Common myeloid progenitor, CD34-positive (primary cell): ENCODE data around the gene NEK9.
"Not testable (repeated sequence)": the region's sequence is repeated elsewhere in the genome, so short reads cannot be mapped to it uniquely, and the experiment has no call there.

Source experiments
- CTCF ChIA-PET: fragments of 350-600 bp; sonication (Branson Sonifier 250); formaldehyde crosslinking; loops from one replicate; lab custom pipeline; 2021; ENCODE audit warnings: antibody characterized with exemption; lab: Charles Lee
- POLR2A ChIA-PET: fragments of 350-600 bp; sonication (Branson Sonifier 250); formaldehyde crosslinking; loops from one replicate; lab custom pipeline; 2021; ENCODE audit warnings: antibody characterized with exemption; lab: Charles Lee
- DNase-seq, 3 donors: peaks; one replicate each; pipeline versions ENCODE4 v3.0.0 to v3.0.0-alpha.2; 2013
- H3K27ac ChIP-seq, 2 experiments: 1 replicate in 1 of 2; 2 replicates in 1 of 2; pipeline ENCODE4 v1.7.0; 2013; ENCODE audit warnings: inconsistent platforms in 2 of 2, low read length in 2 of 2, mild to moderate bottlenecking in 2 of 2, low read depth in 1 of 2, moderate library complexity in 1 of 2; ENCODE audit not compliant: severe bottlenecking in 2 of 2, insufficient read depth in 1 of 2, poor library complexity in 1 of 2
- H3K27me3 ChIP-seq, 5 experiments: replicated peaks in 2 of 5; 1 replicate in 3 of 5; 2 replicates in 2 of 5; pipeline versions ENCODE4 v1.6.1 to v1.7.0; 2013; ENCODE audit warnings: low read length in 4 of 5, mild to moderate bottlenecking in 2 of 5, moderate library complexity in 2 of 5, inconsistent platforms in 1 of 5; ENCODE audit not compliant: insufficient read depth in 5 of 5, control insufficient read depth in 4 of 5
- H3K36me3 ChIP-seq, 4 experiments: 1 replicate in 2 of 4; 2 replicates in 2 of 4; pipeline versions ENCODE4 v1.6.1 to v1.7.0; 2013; ENCODE audit warnings: low read length in 3 of 4, control low read depth in 1 of 4, mild to moderate bottlenecking in 1 of 4; ENCODE audit not compliant: control insufficient read depth in 4 of 4, insufficient read depth in 4 of 4
- H3K4me1 ChIP-seq, 4 experiments: 1 replicate in 3 of 4; 2 replicates in 1 of 4; pipeline versions ENCODE4 v1.6.1 to v1.7.1; 2013; ENCODE audit warnings: low read length in 3 of 4, mild to moderate bottlenecking in 3 of 4, control low read depth in 1 of 4, inconsistent platforms in 1 of 4, moderate library complexity in 1 of 4; ENCODE audit not compliant: control insufficient read depth in 4 of 4, insufficient read depth in 4 of 4; ENCODE audit errors: control extremely low read depth in 1 of 4
- H3K4me3 ChIP-seq, 7 experiments: 1 replicate in 4 of 7; 2 replicates in 3 of 7; pipeline versions ENCODE4 v1.5.1 to v1.7.0; 2013; ENCODE audit warnings: mild to moderate bottlenecking in 7 of 7, low read length in 6 of 7, moderate library complexity in 6 of 7, inconsistent platforms in 2 of 7, low read depth in 2 of 7, control low read depth in 1 of 7; ENCODE audit not compliant: insufficient read depth in 4 of 7, control insufficient read depth in 1 of 7; ENCODE audit errors: extremely low read depth in 1 of 7
- H3K9me3 ChIP-seq, 5 experiments: 1 replicate in 4 of 5; 2 replicates in 1 of 5; pipeline versions ENCODE4 v1.6.1 to v1.7.1; 2013; ENCODE audit warnings: low read length in 4 of 5, mild to moderate bottlenecking in 2 of 5, inconsistent platforms in 1 of 5, low read depth in 1 of 5, moderate library complexity in 1 of 5; ENCODE audit not compliant: control insufficient read depth in 4 of 5, insufficient read depth in 2 of 5; ENCODE audit errors: control extremely low read depth in 1 of 5
- WGBS: methylation state at CpG from one replicate; pipeline ENCODE4 v1.1.5; 2013; ENCODE audit not compliant: insufficient coverage; 5-methylcytosine and 5-hydroxymethylcytosine counted together

NEK9 gene

DNA sequence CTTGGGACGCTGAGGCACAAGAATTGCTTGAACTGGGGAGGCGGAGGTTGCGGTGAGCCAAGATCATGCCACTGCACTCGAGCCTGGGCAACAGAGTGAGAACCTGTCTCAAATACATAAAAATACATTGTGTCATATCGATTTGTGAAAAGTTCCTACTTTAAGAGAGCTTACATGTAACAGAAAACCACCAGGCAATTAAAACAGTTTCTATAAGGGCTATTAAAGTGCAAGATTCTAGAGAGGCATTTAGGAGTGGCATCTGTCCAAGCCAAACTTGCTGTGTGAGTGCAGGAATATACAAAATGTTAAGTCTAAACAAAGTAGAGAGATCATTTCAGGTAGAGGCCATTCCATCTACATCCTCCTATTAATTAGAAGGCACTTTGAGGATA is 1.7 kb upstream of the NEK9 start:
- DNase-seq, result no peak
- H3K27me3 ChIP-seq, result no peaks in the 10 kb centered on the region
- 96% methylated on average over 3 of the region's 5 CpGs for WGBS
- H3K9me3 ChIP-seq, result no peaks in the 10 kb centered on the region
- CTCF ChIA-PET, result interaction anchor here (0.6 to 10.0 kb wide), 4 partner anchors 9 to 175 kb away, joined by 3 to 210 read pairs (median 5); no protein-coding TSS in a partner anchor
- no peak overlapping the region for H3K27ac ChIP-seq
- peaks cover 0 to 8% (median 4%) of the 10 kb centered on the region in 4 experiments for H3K36me3 ChIP-seq
- no peak overlapping the region for H3K4me3 ChIP-seq
- POLR2A ChIA-PET, result no interaction called here
- peaks cover 8 to 52% (median 33%) of the 10 kb centered on the region in 4 experiments for H3K4me1 ChIP-seq

DNA sequence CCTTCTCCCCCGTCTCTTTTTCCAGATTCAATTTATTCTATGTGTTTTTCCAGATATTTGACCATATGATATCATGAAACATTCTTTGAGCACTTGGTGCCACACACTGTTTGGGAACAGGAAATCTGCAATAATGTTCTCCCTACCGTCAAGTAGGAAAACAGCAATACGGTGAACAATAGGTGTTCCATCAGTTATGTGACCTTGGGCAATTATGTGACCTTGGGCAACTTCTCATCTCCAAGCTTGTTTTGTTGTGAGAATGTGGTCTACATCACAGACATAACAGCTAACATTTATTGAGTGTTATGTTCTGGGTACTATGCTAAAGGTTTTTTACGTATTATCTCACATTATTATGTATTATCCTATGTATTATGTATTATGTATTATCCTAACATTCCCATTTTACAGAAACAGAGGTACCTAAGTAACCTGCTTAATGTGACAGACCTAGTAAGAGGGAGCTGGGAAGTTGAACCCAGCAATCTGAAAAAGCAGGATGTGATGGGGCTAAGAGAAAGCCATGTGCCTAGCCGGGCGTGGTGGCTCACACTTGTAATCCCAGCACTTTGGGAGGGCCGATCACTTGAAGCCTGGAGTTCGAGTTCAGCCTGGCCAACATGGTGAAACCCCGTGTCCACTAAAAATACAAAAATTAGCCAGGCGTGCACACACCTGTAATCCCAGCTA is 1.2 kb upstream of the NEK9 start:
- no peak for DNase-seq
- H3K9me3 ChIP-seq, result no peaks in the 10 kb centered on the region
- peaks cover 0 to 4% (median 0%) of the 10 kb centered on the region in 4 experiments for H3K36me3 ChIP-seq
- no peaks in the 10 kb centered on the region for H3K27me3 ChIP-seq
- ChIA-PET POLR2A (no interaction called here), CTCF (interaction anchor here (0.6 to 10.0 kb wide), 6 partner anchors 9 to 399 kb away, joined by 3 to 210 read pairs (median 4); no protein-coding TSS in a partner anchor)
- peak overlapping the region in 5 of 7 experiments; percentile 78 to 94 (median 83) for H3K4me3 ChIP-seq
- peaks cover 9 to 55% (median 35%) of the 10 kb centered on the region in 4 experiments for H3K4me1 ChIP-seq
- no peak overlapping the region for H3K27ac ChIP-seq
- WGBS, result 89% methylated on average over 8 of the region's 10 CpGs

DNA sequence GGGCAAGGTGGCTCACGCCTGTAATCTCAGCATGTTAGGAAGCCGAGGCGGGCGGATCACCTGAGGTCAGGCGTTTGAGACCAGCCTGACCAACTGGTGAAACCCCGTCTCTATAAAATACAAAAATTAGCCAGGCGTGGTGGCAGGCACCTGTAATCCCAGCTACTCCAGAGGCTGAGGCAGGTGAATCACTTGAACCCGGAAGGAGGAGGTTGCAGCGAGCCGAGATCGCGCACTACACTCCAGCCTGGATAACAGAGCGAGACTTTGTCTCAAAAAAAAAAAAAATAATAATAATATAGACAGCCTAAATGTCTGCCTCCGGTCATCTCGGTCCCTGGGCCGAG is 599 bp upstream of the NEK9 start:
- CTCF ChIA-PET, result interaction anchor here (1.1 to 10.0 kb wide), 4 partner anchors 12 to 399 kb away, joined by 3 to 210 read pairs (median 5); no protein-coding TSS in a partner anchor

GRCh38 chr14:75126121-75126544 is 715 bp downstream of the NEK9 start:
- peaks cover 9 to 60% (median 38%) of the 10 kb centered on the region in 4 experiments for H3K4me1 ChIP-seq
- ChIA-PET POLR2A (interaction anchor here (1.2 to 1.4 kb wide), 2 partner anchors 15 to 168 kb away, joined by 3 to 5 read pairs; no protein-coding TSS in a partner anchor), CTCF (interaction anchor here (1.0 to 10.0 kb wide), 5 partner anchors 10 to 366 kb away, joined by 3 to 210 read pairs (median 4); no protein-coding TSS in a partner anchor)
- WGBS, result 0% methylated on average over 1 of the region's 6 CpGs
- no peaks in the 10 kb centered on the region for H3K9me3 ChIP-seq
- H3K4me3 ChIP-seq, result peak overlapping the region; percentile 34 to 94 (median 80)
- no peaks in the 10 kb centered on the region for H3K36me3 ChIP-seq
- peak in 1 of 3 donors; percentile 51 for DNase-seq
- H3K27ac ChIP-seq, result peak overlapping the region; percentile 82 to 89
- H3K27me3 ChIP-seq, result no peaks in the 10 kb centered on the region

More for the DNA sequence above, 599 bp upstream of the NEK9 start:
- H3K27ac ChIP-seq, result peak overlapping the region; percentile 82 to 89
- 48% methylated on average over 10 of the region's 16 CpGs for WGBS
- POLR2A ChIA-PET, result interaction anchor here (0.8 to 1.0 kb wide), 2 partner anchors 12 to 83 kb away, joined by 3 read pairs; no protein-coding TSS in a partner anchor
- H3K36me3 ChIP-seq, DNase-seq, H3K27me3 ChIP-seq, H3K9me3 ChIP-seq: not testable (repeated sequence)
- H3K4me1 ChIP-seq, result peaks cover 9 to 53% (median 35%) of the 10 kb centered on the region in 4 experiments
- peak overlapping the region in 6 of 7 experiments; percentile 69 to 94 (median 82) for H3K4me3 ChIP-seq

- POLR2A ChIA-PET, result interaction anchor here (1.4 kb wide), 1 partner anchor 168 kb away, joined by 3 read pairs; no protein-coding TSS in a partner anchor
- Histone ChIP-seq H3K27ac (peak overlapping the region in 1 of 2 experiments; percentile 89), H3K4me1 (peaks cover 14 to 65% (median 42%) of the 10 kb centered on the region in 4 experiments), H3K36me3 (no peaks in the 10 kb centered on the region), H3K4me3 (peak overlapping the region in 4 of 7 experiments; percentile 20 to 94 (median 76)), H3K27me3 (no peaks in the 10 kb centered on the region), H3K9me3 (no peaks in the 10 kb centered on the region)
- CTCF ChIA-PET, result interaction anchor here (1.0 to 10.0 kb wide), 4 partner anchors 10 to 367 kb away, joined by 3 to 210 read pairs (median 4); no protein-coding TSS in a partner anchor
- DNase-seq, result peak in 1 of 3 donors; percentile 43
- 53% methylated on average over 1 of the region's 5 CpGs for WGBS
Observed at GRCh38 chr14:75125617-75126016, 1.2 kb downstream of the NEK9 start.

- H3K27ac ChIP-seq, result peak overlapping the region in 1 of 2 experiments; percentile 10
- H3K27me3 ChIP-seq, result no peaks in the 10 kb centered on the region
- H3K4me3 ChIP-seq, result peak overlapping the region in 2 of 7 experiments; percentile 1 to 36
- ChIA-PET CTCF (interaction anchor here (0.6 to 10.0 kb wide), 3 partner anchors 72 to 320 kb away, joined by 3 to 210 read pairs (median 3); no protein-coding TSS in a partner anchor), POLR2A (interaction anchor here (0.6 kb wide), 1 partner anchor 304 kb away, joined by 3 read pairs; no protein-coding TSS in a partner anchor)
- peaks cover 5 to 7% (median 5%) of the 10 kb centered on the region in 4 experiments for H3K36me3 ChIP-seq
- peak; percentile 58 to 91 (median 80) for DNase-seq
- no CpG with 5 or more reads among the region's 7 CpGs for WGBS
- H3K4me1 ChIP-seq, result peaks cover 17 to 70% (median 44%) of the 10 kb centered on the region in 4 experiments
- H3K9me3 ChIP-seq, result no peaks in the 10 kb centered on the region
Observed at GRCh38 chr14:75123991-75124390, 2.9 kb downstream of the NEK9 start.
